GM19372 (cell line): ENCODE data around the gene OR10H3.
"Not testable (repeated sequence)": the region's sequence is repeated elsewhere in the genome, so short reads cannot be mapped to it uniquely, and the experiment has no call there.

Experiments used
- ATAC-seq: cut with Tn5 transposase; IDR thresholded peaks from one replicate; pipeline ENCODE4 v1.9.1; 2021; ENCODE audit warnings: mild to moderate bottlenecking, low read depth, moderate library complexity; ENCODE audit not compliant: unreplicated experiment

OR10H3 gene, protein sequence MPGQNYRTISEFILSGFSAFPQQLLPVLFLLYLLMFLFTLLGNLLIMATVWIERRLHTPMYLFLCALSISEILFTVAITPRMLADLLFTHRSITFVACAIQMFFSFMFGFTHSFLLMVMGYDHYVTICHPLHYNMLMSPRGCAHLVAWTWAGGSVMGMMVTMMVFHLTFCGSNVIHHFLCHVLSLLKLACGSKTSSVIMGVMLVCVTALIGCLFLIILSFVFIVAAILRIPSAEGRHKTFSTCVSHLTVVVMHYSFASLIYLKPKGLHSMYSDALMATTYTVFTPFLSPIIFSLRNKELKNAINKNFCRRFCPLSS

DNA sequence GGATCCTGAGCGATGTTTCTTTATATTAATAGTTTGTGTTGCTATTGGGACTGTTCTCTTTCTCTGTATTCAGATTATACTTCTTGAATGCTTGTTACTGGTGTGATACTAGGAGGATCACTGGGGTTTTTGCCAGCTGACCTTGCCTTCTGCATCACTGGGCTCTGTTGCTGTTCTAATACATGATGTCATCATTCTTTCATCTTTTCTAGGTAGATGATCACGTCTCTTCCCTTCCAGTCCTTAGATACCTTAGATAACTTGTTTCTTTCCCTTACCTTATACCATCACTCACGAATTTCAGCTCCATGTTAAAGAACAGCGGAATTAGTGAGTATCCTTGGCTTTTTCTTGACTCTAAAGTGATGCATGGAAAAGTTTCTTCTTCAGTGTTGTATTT, at the start of gene OR10H3:
TSS of gene OR10H3 (plus strand) at position 264 of the 400 bp plus-strand sequence. CDS start 3,408 bp downstream, outside the sequence.
- ATAC-seq: no peak

DNA sequence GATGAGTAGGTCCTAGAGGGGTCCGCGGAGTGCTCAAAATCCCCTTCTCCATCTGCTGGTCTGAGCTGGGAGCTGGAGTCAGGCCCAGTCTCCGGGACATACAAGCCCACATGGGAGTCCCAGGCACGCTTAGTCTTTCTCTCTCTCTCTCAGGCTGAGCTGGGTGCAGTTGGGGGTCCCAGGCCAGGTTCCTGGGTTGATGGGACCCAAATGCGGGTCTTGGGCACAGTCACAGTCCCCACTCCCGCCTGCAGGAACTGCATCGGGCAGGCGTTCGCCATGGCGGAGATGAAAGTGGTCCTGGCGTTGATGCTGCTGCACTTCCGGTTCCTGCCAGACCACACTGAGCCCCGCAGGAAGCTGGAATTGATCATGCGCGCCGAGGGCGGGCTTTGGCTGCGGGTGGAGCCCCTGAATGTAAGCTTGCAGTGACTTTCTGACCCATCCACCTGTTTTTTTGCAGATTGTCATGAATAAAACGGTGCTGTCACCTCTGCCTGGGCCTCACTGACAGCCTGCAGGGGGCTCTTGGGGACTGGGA, 41.1 kb upstream of the OR10H3 start:
- ATAC-seq: no peak

DNA sequence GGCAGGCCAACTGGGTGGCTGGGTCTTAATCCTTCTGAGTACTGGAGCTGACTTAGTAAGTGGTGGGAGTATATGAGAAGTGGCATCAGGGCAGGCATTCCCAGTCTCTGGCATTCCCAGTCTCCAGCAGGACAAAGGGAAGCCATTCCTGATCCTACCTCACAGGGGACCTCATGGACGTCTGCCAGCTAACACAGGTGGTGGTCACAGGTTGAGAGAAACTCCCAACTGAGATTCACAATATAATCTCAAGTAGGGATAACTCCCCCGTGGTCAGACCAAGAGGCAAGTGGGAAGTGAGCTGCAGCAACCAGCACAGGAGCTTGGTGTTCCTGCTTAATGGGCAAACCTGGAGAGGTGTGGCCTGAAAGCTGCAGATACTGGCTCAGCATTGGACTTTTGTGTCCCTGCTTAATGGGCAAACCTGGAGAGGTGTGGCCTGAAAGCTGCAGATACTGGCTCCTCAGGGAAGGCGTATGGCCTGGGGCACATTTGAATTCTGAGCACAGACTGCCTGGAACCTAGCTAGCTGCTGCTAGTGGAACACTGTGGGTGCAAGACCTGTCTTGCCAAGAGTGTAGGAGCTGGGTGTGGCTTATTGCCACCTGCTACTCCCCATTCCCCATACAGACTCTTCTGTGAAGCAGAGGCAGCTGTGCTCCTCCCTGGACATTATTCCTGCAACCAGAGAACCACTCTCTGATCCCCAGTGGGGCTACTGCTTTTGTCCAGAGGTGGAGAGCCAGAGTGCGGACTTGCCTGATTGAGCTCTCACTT, 35.8 kb upstream of the OR10H3 start:
- no peak for ATAC-seq

DNA sequence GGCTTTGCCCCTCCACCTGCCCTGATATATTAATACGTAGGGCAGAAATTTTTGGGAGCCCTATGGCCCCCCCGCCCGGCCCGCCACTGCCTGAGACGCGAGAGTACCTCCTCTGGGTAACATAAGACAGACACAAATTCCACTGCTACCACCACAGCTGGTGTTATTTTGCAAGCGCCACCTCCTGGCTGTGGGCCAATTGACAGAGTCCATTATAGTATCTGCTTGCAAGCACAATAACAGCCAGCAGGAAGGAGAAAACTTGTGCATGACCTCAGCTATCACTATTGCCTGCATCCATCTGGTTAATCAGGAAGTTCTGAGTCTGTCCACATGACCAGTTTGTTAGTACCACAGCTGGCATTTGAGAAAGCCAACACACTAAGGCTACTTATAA, 35.3 kb upstream of the OR10H3 start:
- ATAC-seq: no peak

DNA sequence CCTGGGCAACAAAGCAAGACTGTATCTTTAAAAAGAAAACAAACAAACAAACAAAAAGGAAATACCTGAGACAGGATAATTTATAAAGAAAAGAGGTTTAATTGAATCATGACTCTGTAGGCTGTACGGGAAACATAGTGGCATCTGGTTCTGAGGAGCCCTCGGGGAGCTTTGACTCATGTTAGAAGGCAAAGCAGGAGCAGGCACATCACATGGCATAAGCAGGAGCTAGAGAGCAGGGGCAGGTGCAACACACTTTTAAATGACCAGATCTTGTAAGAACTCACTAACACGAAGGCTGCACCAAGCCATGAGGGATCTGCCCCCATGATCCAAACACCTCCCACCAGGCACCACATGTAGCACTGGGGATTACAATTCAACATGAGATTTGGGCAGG, 23.1 kb upstream of the OR10H3 start:
- ATAC-seq: no peak

DNA sequence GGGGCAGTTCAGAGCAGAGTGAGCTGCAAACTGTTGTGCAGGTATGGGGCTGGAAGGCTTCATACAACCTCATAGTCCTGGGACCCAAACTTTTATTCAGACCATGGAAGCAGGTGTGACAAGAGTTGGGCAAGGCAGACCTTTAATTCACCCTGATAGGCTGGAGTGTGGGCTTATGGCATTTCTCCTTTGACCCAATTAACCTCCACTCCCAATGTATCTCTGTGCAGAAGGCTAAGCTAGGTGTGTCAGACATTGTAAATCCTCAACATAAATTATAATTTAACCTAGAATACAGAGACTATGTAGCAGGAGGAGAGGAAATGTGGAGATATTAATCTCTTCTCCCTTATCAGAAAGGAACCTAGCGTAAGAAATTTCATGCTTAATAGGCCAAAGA, 22.1 kb upstream of the OR10H3 start:
- no peak for ATAC-seq

DNA sequence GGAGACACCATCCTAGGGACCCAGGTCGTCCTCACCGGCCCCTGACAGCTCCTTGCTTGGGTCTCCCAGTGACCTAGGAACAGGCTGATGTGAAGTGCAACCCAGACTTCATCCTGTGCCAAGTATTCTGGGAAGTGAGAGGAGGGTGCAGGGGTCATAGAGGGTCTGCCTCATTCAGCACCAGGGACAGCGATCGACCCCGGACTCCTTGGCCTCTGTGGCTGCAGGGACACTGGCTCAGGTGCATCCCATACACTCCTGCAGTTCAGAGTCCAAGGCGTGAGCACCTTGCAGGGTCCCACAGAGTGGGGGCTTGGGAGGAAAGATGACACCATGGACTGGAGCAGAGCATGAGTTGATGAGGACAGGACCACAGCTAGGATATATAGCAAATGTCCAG, 20.0 kb upstream of the OR10H3 start:
- ATAC-seq: no peak

DNA sequence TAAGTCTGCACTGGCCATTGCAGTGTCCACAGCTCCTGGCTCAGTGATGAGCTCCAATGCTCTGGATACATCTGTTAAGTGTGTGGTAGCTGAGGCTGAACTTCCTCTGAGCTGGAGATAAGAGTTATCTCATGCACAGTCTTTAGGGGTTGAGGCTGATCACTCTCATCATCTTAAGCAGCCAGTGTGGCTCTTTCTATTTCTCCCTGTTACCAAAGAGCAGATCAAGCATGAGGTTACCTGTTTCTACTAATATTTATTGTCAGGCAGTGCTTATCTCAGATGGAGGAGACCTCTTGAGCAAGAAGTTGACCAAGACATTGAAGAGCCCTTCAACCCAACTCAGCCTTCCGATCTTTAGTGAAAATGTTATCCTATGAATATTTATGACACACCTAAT, 16.5 kb upstream of the OR10H3 start:
- no peak for ATAC-seq

DNA sequence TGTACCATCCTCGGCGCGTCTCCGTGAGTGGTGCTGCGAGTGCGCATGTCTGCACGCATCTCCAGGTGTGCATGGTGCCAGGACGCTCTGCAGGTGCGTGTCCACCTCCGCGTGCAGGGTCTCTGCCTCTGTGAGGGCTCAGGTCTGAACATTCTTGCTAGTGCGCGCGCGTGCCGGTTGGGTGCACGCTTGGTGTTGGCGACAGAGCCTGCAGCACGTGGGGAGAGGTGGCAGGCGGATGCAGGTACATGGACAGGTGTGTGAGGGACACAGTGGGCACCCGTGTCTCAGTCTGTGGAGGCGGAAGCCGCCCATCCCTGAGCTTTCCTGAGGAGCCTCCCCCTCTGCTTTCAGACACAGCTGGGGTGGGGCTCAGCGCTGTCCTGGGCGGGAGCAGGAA, 14.8 kb upstream of the OR10H3 start:
- ATAC-seq: no peak

DNA sequence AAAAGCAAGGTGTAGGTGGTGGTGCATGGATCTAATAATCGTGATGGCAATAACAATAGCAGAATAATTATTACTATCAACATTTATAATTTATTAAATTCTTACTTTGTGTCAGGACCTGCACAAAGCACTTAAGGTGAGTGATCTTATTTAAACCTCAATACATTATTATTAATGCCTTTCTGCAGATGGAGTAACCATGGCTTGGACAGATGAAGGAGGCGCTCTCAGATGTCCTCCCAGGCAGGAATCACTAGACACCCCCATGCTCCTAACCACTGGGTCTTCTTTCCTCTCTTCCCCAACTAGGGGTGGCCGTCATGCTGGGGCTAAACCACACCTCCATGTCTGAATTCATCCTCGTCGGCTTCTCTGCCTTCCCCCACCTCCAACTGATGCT, 10.1 kb upstream of the OR10H3 start, which contains the start of gene OR10H2:
TSS of gene OR10H2 (plus strand) at position 301 of the 400 bp plus-strand sequence. CDS start at position 321, 20 bp downstream.
- no peak for ATAC-seq

DNA sequence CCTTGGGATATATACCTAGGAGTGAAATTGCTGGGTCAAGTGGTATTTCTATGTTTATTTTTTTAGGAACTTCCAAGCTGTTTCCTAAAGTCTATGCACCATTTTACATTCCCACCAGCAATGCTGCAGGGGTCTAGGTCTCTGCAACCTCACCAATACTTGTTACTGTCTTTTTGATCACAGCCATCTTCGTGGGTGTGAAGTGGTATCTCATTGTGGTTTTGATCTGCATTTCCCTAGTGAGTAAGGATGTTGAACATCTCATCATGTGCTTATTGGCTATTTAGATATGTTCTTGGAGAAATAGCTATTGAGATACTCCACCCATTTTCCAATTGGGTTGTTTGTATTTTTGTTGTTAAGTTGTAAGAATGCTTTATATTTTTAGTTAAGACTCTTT, 7.2 kb upstream of the OR10H3 start:
- ATAC-seq: no peak

DNA sequence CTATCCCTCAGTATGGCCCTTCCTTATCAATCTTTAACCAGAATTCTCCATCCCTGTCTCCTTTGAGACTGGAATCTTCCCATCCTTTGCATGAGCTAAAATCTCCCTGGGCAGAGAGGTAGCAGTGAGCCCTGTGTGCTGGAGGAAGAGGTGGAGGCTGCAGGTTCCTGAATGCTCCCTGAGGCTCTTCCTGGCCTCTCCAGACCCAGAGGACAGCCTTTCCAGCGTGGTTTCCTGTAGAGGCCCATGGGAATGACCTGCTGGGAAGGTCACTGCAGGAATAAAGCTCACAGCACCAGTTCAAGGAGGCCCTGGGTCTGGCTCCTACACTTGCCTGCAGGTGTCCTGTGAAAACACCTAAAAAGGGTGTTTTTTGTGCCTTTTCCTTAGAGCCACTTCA, 5.4 kb upstream of the OR10H3 start:
- ATAC-seq: no peak

DNA sequence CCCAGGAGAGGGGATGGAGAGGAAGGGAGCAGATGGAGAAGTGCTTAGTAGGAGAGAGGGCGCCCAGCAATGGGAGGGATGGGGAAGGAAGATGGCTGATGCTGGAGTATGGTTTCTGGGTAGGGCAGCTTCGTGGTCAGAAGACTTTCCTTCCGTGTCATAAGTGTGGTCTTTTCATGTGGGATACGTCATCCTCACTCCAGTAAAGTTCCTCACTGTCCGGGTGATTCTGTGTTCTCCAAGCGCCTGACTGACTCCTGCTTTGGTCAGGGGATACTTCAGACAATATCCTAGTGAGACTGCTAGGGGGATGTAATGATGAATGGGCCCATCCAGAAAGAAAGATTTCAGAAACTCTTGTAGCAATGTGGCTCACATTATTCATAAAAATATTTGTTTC, 3.9 kb upstream of the OR10H3 start:
- no peak for ATAC-seq

DNA sequence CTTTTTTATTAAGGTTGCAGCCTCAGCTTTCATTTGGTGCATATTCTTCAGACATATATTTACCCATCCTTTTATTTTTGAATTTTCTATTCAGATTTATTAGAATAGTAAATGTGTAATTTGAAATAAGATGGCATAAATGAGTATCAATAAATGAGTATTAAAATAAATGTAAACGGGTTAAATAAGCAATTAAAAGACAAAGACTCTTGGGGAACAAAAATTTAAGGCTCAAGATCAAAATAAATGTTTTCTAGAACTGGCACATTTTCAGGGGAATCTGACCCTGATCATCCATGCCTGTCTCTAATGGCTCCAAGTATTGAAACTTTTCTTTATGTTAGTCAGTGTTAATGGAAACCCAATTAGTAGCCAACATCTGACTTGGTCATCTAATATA, 3.0 kb downstream of the OR10H3 start:
- ATAC-seq: no peak

DNA sequence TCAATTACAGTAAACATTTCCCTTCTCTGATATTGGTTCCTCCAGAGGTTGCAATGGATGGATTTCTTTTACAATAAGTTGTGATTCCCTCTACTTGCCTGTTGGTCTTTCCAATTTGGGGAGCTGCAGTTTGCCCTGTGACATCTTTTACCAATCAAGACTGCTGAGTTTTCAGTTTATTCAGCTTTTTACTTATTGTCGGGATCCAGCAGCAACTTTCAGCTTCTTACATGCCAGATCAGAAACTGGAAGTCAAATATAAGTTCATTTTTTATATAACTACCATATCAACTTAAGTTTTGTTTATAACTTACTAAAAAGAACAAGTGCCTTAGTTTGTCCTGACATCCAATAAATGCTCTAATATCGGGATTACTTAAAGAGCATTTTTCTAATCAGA, 10.5 kb downstream of the OR10H3 start:
- ATAC-seq: no peak

DNA sequence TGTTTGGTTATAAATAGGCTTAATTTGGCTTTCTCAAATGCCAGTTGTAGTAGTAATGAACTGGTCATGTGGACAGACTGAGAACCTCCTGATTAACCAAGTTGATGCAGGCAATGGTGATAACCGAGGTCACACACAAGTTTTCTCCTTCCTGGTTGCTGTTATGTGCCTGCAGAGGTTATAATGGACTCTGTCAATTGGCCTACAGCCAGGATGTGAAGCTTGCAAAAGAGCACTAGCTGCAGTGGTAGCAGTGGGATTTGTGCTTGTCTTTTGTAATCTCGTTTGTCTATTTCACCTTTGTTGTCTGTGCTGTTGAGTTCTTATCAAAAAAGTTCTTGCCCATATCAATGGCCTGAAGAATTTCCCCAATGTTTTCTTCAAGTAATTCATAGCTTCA, 20.6 kb downstream of the OR10H3 start:
- no peak for ATAC-seq

DNA sequence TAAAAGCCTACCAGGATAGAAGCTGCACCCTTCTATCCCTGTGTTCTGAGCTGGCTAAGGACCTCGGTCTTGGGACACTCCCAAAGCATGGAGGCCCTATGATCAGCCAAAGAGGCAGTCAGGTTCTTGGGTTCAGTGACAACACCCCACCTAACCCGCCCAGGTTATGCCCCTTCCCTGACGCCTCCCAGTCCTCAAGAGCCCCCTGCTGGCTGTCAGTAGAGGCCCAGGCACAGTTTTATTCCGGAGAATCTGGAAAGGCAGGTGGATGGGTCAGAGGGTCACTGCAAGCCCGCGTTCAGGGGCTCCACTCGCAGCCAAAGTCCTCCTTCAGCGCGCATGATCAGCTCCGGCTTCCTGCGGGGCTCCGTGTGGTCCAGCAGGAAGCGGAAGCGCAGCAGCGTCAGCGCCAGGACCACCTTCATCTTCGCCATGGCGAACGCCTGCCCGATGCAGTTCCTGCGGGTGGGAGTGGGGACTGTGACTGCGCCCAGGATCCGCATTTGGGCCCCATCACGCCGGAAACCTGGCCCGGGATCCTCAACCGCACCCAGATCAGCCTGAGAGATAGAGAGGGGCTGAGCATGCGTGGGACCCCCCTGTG, 22.3 kb downstream of the OR10H3 start:
- ATAC-seq: no peak

DNA sequence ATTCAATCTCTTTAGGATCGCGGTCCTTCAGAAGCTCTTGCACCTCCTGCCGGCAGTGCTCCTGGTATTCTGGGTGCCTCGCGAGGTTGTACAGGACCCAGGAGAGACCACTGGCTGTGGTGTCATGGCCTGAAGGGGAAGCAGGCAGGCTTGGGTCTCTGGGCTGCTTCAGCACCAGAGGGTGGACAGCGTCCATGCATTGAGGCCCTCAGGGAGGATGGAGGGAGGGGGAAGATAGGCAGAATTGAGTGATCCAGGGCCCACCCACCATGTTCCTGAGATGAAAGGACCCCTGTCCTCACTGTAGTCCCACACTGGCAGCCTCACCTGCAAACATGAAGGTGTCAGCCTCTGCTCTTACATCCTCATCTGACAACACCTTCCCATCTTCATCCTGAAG, 31.8 kb downstream of the OR10H3 start:
- no peak for ATAC-seq

DNA sequence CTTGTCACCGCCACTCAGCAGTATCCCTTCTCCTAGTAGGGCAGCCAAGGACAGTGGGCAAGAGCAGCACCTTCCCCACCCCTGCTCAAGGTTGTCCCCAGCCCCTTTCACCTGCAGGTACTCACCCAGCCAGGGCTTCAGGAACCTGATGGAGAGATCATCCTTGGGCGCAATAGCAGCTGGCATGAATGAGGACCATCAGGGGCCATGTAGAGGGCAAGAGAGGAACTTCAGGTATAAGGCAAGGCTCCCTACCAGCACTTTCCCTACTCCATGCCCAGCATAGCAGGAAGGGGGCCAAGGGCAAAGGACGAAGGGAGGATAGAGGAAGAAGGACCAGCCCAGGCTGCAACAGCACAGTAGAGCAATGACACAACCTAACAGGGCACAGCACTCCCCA, 36.4 kb downstream of the OR10H3 start:
- not testable (repeated sequence) for ATAC-seq

DNA sequence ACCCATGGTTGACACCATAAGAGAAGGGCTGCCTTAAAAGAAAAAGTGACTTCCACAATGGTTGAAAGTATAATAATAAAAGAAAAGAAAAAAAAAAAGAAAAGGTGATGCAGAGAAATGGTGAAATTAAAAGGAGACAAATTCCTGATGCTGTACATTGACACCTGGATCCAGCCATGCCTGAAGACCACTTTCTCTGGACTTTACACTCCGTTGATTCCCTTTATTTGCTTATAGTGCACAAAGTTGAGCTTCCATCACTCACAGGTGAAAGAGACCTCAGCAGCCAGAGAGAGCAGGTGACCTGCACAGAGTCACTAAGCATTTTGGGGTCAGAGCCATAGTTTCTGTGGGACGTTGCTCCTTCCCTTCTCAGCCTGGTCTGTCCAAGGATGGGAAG, 37.5 kb downstream of the OR10H3 start:
- no peak for ATAC-seq

DNA sequence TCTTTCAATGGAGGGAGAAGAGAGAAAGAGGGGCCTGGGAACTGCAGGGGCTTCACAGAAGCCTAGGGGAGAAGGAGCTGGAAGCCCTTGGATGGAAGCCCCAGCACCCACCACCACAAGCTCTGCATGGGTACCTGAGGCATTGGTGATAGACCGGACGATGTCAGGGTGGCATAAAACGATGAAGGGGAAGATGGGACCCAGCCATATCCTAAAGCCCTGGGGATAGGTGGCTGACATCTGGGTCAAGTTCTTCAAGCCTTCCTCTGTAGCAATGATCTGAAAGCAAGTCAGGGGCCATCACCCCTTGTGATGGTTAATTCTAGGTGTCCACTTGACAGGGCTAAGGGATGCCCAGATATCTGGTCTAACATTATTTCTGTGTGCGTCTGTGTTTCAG, 38.5 kb downstream of the OR10H3 start:
- ATAC-seq: no peak
